GF-D8 (cell line): Measurements from ENCODE around the gene USP11.

Experiments
- DNase-seq: peaks from one replicate; lab custom pipeline; 2025; lab: John Stamatoyannopoulos, UW

USP11 gene

DNA sequence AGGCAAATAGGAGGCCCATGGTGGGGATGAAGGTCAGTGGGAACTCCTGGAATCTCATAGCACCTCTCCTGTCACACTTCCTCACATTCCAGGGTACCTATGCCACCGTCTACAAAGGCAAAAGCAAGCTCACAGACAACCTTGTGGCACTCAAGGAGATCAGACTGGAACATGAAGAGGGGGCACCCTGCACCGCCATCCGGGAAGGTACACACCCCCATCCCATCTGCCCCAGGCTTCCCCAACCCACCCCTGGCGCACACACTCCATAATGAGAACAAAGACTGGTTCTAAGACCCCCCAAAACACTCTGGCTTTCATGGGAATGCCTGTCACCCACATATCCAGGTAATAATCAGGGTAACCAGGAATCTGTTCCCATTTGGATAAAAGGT lies 7.9 kb upstream of the USP11 start:
- no peak for DNase-seq

DNA sequence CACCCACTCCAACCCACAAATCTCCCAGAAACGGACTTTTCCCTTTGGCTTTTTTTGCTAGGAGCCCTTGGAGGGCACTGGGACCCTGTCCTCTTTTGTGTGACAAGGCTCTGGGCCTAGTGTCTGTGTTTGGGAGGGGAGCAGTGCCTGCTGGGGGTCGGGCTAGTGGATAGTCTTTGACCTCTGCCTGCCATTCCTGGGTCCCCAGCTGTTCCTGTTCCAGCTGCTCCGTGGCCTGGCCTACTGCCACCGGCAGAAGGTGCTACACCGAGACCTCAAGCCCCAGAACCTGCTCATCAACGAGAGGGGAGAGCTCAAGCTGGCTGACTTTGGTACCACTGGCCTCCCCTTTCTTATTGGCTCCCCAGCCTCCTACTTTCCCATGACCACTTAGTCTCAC lies 6.7 kb upstream of the USP11 start:
- no peak for DNase-seq

DNA sequence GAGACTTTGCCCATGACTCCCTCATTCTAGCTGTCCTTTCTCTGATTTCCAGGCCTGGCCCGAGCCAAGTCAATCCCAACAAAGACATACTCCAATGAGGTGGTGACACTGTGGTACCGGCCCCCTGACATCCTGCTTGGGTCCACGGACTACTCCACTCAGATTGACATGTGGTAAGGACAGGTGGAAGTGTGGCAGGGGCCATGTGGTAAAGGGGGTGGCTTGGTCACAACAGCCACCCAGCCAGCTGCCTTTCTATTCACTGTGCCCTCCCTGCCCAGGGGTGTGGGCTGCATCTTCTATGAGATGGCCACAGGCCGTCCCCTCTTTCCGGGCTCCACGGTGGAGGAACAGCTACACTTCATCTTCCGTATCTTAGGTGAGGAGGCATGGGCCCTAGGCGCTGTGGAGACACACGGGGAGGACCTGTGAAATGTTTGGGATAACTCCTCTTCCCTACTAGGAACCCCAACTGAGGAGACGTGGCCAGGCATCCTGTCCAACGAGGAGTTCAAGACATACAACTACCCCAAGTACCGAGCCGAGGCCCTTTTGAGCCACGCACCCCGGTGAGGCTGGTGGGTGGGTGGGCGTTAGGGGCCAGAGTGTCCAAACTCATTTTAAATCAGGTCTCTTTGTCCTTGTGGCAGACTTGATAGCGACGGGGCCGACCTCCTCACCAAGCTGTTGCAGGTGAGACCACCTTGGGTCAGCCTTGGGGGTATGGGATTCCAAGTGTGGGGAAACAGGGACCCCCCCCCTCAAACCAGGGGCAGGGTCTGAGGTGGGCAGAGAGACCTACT lies 6.1 kb upstream of the USP11 start:
- no peak for DNase-seq

DNA sequence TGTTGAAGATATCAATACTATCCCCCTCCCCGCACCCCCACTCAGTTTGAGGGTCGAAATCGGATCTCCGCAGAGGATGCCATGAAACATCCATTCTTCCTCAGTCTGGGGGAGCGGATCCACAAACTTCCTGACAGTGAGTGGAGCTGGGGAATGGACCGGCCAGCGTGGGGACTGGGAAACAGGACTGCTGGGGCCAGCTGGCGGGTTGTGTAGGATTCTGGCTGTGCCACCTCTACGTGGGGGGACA lies 5.5 kb upstream of the USP11 start:
- DNase-seq, result no peak

DNA sequence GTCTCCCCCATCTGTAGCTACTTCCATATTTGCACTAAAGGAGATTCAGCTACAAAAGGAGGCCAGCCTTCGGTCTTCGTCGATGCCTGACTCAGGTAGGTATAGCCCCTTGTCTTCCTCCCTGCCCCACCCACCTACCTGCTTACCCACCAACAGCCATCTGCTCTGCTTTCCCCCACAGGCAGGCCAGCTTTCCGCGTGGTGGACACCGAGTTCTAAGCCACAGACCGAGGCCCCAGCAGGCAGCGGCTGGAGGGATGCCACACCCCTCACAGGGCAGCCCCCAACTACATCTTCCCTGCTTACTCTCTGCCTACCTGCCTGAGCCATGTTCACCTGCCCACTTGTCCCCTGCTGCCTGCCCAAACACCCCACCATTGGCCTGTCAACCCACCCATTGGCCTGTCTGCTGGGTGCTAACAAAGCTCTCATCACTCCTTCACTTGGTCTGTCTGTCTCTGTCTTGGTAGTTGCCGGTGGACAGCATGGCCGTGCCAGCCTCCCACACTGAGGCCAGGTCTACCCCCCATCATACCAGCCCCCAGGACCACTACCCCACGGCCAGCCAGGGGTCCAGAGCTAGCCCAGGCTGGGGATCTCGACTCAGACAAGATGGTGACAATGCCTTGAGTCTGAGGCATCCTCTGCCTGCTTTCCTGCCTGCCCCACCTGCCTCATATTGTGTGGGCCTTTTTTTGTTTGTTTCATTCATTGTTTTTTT lies 4.1 kb upstream of the USP11 start:
- no peak for DNase-seq

DNA sequence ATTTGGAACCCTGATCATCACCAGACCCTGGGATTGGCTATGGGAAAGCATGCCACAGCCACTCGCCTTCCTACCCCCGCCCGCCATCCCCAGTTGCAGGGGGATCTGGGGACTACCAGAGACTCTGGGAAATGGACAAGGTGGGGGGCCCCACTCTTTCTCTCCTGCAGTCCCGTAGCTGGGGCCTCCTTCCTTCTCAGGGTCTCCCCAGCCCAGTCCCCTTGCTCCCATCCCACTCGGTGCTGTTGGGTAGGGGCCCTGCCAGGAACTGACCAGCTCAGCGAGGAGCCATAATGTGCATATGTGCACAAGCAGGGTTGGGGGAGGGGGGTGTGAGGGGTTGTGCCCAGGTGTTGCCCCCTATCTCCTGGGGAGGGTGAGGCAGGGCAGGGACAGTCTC lies 3.4 kb upstream of the USP11 start:
- DNase-seq, result no peak

DNA sequence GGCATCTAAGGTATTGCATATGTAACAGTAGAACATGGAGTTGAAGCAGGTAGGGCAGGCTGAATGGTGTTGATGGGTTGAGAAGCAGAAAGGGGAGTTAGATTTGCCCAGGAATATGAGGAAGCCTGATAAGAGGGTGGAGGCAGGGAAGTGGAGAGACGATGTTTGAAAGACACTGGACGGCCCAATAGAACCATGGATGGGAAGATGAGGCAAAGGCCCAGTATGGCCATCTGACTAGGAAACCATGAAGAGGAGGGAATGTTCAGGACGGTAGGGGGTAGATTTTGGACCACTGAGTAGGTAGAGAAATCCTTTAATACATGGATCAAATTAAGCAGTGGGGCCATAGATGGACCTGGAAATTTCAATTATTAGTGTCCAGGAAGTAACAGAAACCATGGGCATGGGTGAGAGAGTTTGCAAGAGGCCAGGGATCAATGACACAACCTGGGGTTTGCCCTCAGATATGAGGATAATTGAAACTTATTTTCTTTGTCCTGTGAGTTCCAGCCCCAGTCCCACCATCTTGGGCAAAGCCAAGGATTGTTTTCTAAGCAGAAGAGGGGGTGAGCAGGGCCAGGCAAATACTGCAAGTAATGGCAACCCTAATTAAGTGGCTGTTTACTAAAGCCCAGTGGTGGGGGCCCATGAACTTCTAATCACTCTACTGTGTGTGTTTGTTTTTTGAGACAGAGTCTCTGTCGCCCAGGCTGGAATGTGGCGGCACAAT lies 2.5 kb upstream of the USP11 start:
- no peak for DNase-seq

DNA sequence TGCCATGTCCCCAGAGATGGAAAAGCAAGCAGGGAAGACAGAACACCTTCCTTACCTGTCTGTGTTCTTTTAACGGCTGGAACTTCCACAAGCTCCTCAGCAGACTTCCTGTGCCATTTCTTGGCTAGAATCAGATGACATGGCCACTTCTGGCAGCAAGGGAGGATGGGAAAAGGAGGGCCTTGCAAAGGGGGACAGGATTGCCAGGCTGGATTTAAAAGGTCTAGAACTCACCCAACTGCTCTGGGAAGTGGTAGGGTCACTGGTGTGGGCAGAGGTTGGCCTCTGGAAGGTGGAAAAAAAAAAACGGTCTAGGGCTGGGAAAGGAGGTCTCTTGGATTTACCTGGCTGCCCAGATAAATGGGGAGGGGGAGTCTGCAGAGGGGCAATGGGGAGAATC lies 1.6 kb upstream of the USP11 start:
- DNase-seq, result no peak

DNA sequence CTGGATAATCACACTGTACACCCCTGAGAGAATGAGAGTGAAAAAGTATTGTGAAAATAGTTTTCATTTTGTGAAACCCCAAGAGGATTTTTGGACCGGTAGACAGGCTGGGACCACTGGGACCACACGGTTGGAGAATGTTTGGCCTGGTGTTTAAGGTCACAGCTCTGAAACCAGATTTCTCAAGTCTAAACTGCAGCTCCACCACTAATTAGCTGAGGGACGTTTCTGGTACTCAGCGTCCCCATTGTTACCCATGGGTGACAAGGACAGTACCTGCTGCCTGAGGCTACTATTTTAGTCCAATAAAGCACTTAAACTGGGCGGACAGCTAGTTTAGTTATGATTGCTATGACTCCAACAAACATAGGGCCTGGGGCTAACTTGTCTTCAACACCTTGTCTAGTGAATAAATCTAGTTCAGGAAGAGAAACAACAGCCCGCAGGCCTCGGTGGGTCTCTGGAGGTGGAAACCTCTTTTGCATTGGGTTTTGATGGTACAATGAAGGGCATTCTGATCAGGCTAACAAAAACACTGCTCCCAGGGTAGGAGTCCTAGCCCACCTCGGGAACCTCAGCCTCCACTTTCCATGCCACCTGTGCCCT lies 509 bp upstream of the USP11 start:
- no peak for DNase-seq

DNA sequence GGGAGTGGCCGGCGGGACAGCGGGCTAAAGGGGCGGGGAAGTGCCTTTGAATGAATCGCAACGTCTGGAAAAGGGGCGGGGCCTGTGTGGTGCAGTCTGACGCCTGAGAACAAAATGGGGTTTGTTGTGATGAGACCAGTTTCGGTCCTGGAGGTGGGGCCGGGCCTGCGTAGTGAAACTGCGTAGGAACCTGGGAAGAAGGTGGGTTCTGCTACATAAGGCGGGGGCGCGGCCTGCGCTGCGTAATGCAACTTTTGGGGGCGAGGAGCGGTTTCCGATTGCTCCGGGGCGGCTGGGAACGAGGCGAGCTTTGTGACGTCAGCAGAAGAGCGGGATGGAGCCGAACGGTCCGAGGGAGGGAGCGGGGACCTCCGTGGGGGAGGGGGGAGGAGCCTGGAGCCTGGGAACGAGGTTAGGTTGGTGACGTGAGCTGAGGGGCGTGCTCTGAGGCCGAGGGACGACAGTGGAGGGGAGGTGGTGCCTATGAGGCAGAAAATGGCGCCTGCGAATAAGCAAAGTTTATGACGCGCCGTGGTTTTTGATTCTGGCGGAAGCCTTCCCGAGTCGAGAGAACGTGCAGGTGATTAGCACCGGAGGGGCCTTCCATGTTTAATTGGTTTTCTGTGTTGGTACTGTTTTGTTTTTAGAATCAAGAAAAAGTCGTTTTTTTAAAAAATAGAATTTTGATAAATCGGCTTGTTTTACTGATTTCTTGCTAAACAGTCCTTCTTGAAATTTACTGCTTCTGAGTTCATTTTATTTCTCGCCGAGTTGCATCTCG lies 714 bp downstream of the USP11 start:
- peak; percentile 91 for DNase-seq

DNA sequence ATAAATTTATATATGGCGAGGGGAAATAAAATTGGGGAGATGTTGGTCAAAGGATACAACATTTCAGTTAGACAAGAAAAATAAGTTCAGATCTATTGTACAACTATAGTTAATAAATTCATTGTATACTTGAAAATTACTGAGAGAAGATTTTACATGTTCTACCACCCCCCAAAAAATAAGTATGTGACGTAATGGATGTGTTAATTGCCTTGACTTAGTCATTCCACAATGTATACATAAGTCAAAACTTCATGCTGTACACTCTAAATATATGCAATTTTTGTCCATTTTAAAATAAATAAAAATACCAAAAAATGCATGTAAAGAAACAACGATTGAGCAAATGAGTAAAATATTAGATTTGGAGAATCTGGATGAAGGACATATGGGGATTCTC lies 1.8 kb downstream of the USP11 start:
- no peak for DNase-seq

DNA sequence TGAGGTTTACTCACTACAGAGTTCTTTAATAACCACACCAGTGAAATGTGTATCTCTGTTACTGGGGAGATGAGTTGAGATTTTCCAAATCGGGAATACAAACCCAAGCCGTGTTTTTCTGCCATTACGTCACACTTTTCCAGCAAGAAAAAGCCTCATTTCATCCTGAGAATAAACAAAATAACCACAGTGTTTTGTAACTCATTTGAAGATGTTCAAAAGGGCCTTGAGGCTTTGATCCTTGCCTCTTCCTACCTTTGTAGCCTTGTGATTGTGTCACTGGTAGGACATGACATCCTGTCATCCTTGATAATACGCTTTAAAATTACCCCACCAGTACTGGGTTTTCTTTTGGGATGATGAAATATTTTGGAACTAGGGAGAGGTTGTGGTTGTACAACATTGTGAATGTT lies 2.9 kb downstream of the USP11 start:
- DNase-seq, result no peak

DNA sequence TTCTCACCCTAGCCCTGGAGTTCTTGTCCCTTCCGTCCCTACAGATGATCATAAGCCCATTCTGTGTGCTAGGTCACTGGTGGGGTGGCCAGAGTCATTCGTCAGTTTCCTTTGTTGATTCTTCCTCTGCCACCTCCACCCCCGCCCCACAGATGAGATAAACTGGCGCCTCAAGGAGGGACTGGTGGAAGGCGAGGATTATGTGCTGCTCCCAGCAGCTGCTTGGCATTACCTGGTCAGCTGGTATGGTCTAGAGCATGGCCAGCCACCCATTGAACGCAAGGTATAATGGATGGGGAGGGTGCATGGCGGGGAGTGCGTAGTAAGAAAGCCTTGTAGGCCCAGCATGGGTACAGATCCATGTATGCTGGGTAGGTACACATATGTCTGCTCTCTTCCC lies 6.4 kb downstream of the USP11 start:
- DNase-seq, result no peak

DNA sequence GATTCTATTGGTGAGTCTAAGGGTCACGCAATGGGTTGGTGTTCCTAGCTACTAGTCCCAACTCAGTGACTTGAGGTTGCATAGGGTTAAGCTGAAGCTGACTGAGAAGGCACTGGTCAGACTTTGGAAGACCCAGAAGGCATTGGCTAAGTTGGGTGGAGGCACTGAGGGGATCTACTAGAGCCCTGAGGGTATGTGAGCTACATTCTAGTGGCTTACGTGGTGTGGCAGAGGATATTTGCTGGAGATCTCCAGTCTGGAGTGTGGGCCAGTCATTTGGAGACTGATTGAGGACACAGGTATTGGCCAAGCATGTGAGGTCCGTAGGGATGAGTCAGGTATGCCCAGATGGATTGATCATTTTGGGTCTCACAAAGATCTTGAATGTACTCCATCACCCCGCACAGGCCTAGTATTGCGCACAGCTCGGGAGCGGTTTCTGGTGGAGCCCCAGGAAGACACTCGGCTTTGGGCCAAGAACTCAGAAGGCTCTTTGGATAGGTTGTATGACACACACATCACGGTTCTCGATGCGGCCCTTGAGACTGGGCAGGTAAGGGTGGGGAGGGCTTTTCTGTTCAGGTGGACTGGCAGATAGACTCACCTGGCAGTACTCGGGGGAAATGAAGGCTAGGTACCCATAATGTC lies 7.2 kb downstream of the USP11 start:
- no peak for DNase-seq

DNA sequence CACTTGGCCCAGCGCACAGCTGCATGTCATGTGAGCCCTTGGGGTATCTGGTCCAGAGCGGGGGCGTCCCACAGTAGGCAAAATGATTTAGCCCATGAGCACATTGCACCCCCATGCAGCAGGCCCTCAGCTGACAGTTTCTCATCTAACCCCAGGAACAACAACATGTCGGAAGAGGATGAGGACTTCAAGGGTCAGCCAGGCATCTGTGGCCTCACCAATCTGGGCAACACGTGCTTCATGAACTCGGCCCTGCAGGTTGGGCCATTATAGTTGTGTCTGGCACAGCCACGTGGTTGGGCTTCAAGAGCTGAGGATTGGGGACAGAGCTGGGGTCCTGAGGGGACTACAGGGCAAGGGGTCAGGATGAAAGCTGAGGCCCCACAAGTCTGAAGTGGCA lies 7.8 kb downstream of the USP11 start:
- DNase-seq, result no peak

DNA sequence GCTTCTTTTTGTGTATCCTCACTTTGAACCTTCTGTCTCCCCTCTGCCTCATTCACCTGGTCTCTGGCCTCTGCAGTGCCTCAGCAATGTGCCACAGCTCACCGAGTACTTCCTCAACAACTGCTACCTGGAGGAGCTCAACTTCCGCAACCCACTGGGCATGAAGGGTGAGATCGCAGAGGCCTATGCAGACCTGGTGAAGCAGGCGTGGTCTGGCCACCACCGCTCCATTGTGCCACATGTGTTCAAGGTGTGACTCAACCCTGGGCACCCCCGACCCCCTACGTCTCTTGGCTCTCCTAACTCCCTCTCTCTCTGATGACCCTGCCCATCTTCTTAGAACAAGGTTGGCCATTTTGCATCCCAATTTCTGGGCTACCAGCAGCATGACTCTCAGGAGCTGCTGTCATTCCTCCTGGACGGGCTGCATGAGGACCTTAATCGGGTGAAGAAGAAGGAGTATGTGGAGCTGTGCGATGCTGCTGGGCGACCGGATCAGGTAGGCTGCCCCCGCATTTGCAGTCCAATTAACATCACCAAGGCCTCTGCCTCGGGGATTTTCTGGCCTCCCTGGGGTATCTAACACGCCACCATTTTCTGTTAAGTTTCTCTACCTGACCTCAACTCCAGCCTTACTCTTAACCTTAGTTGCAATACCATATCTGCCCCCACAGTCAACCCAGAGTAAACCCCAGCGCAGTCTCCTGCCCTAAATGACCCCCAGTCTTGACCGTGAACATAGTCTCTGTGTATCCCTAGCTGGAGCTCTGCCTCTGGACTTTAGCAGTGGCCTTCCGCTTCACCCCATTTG lies 8.6 kb downstream of the USP11 start:
- DNase-seq, result no peak

DNA sequence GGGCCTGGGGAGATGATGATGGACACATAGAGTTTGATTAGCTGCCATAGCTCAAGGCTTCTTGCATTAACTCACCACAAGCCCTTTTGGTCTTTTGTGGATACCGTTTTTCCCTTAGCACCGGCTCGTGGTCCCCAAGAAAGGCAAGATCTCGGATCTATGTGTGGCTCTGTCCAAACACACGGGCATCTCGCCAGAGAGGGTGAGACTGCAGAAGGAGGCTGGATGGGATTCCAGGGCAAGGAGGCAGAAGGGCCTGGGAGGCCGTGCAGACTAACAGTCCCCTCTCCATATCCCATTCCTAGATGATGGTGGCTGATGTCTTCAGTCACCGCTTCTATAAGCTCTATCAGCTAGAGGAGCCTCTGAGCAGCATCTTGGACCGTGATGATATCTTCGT lies 9.5 kb downstream of the USP11 start:
- DNase-seq, result no peak

DNA sequence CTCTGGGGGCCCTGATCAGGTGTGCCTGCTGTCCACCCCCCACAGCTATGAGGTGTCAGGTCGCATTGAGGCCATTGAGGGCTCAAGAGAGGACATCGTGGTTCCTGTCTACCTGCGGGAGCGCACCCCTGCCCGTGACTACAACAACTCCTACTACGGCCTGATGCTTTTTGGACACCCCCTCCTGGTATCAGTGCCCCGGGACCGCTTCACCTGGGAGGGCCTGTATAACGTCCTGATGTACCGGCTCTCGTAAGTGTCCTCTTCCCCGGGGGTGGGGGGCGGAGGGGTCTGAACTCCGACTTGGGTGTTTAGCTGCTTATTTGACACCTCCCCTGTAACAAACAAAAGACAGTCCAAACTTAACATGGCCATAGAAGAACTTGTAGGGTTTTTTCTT lies 10.5 kb downstream of the USP11 start:
- DNase-seq, result no peak

DNA sequence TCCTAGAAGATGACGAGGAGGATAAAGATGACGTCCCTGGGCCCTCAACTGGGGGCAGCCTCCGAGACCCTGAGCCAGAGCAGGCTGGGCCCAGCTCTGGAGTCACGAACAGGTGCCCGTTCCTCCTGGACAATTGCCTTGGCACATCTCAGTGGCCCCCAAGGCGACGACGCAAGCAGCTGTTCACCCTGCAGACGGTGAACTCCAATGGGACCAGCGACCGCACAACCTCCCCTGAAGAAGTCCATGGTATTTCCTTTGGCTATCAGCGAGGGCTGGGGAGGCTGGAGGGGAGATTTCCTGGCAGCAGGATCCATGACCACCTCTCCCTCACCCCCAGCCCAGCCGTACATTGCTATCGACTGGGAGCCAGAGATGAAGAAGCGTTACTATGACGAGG lies 11.9 kb downstream of the USP11 start:
- no peak for DNase-seq

DNA sequence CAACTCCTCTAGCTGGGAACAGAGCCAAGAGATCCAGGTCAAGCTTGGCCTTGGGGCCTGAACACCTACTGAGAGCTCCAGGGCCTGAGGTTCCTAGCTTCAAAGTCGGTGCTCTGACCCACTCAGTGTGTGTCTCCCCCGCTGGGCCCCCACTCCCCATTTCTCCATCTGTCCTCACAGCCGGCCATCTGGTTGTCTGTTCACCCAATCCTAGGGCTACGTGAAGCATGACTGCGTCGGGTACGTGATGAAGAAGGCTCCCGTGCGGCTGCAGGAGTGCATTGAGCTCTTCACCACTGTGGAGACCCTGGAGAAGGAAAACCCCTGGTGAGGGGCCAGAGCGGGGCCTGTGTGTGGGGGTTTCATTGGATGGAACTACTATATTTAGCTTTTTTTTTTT lies 12.3 kb downstream of the USP11 start:
- no peak for DNase-seq
